ENCODE results near the gene DCUN1D3.

DCUN1D3 gene

DNA sequence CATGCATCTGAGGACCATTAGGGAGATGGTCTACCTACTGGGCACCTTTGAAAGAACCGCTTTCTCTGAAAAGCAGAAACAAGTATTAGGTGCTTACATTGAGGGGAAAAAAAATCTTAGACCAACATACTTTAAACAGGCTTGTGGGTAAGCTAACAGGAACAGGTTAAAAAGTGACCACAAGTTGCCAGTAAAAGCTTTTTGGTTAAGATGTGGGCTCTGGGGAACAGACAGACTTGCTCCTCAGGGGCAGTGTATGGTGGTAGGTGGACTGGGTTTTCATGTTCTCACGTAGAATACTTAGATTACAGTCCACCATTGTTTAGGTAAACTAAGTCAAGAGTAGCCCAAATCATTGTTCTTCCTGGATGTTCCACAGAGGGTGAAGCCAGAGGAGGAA is 52.6 kb downstream of the DCUN1D3 start:
- Histone ChIP-seq H3K9me3 (ENCODE audit: control insufficient read depth, insufficient read depth, low read length) (no peaks in the 10 kb centered on the region), H3K27ac (ENCODE audit: low read depth, low read length) (no peak overlapping the region), H3K9ac (ENCODE audit: low read depth, low read length) (no peak overlapping the region), H3K36me3 (ENCODE audit: control insufficient read depth, insufficient read depth, low read length) (peaks cover 33% of the 10 kb centered on the region), H3K4me3 (ENCODE audit: low read depth, low read length) (no peak overlapping the region), H3K27me3 (ENCODE audit: control insufficient read depth, insufficient read depth, low read length) (no peaks in the 10 kb centered on the region), H3K4me1 (ENCODE audit: control insufficient read depth, insufficient read depth, low read length) (peaks cover 4% of the 10 kb centered on the region; the same call in 1 of the 2 replicates)

DNA sequence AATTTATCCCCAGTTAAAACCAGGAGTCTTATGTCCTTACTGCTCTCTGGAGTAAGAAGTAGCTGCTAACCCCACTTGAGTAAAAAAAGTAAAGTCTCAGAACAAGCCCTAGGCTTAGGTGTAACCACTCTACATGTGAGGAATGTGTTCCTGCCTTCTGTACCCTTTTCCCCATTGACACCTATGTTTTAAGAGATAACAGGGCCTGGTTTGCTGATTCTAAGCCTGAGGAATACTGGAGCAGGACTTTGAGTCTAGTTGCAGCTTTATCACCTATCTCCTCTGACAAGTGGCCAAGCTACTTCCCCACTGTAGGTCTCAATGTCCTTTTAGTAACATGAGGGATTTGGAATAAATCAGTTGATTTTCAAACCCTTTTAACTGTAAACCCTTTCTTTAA is 53.6 kb downstream of the DCUN1D3 start:
- Histone ChIP-seq H3K9me3 (ENCODE audit: control insufficient read depth, insufficient read depth, low read length) (no peaks in the 10 kb centered on the region), H3K4me1 (ENCODE audit: control insufficient read depth, insufficient read depth, low read length) (peaks cover 1% of the 10 kb centered on the region; the same call in 1 of the 2 replicates), H3K4me3 (ENCODE audit: low read depth, low read length) (no peak overlapping the region), H3K27me3 (ENCODE audit: control insufficient read depth, insufficient read depth, low read length) (no peaks in the 10 kb centered on the region), H3K9ac (ENCODE audit: low read depth, low read length) (no peak overlapping the region), H3K36me3 (ENCODE audit: control insufficient read depth, insufficient read depth, low read length) (peaks cover 35% of the 10 kb centered on the region), H3K27ac (ENCODE audit: low read depth, low read length) (no peak overlapping the region)

DNA sequence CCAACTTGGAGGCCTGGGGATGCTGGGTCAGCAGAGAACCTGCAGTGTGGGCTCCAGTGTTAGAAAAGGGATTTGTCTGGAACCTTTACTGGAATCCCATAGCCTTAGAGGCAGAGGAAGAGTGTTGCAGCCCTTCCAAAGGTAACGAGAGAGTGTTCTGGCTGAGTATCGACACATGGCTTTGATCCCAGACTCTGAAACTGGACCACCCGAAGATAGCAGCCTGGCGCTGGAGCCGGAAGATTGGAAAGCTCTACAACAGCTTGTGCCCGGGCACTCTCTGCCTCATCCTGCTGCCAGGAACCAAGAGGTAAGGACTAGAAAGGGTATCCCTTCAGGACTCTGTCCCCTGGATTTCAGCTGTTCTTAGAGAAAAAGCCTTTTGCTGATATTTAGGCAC is 54.1 kb downstream of the DCUN1D3 start:
- Histone ChIP-seq H3K9ac (ENCODE audit: low read depth, low read length) (no peak overlapping the region), H3K4me3 (ENCODE audit: low read depth, low read length) (no peak overlapping the region), H3K27me3 (ENCODE audit: control insufficient read depth, insufficient read depth, low read length) (no peaks in the 10 kb centered on the region), H3K27ac (ENCODE audit: low read depth, low read length) (no peak overlapping the region), H3K36me3 (ENCODE audit: control insufficient read depth, insufficient read depth, low read length) (peaks cover 38% of the 10 kb centered on the region), H3K9me3 (ENCODE audit: control insufficient read depth, insufficient read depth, low read length) (no peaks in the 10 kb centered on the region), H3K4me1 (ENCODE audit: control insufficient read depth, insufficient read depth, low read length) (no peaks in the 10 kb centered on the region)

DNA sequence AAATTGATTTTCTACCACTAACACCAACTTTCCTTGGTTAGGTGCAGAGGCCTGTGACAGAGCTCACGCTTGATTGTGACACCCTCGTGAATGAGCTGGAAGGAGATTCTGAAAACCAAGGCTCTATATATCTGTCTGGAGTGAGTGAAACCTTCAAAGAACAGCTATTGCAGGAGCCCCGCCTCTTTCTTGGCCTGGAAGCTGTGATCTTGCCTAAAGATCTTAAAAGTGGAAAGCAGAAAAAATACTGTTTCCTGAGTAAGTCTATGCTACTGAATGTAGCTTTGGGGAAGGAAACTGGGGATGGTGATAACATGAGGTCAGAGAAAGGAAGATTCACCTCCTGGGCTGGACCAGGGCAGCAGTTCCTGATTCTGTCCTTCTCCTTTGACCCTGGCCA is 55.6 kb downstream of the DCUN1D3 start:
- Histone ChIP-seq H3K36me3 (ENCODE audit: control insufficient read depth, insufficient read depth, low read length) (peaks cover 49% of the 10 kb centered on the region), H3K27me3 (ENCODE audit: control insufficient read depth, insufficient read depth, low read length) (no peaks in the 10 kb centered on the region), H3K4me3 (ENCODE audit: low read depth, low read length) (no peak overlapping the region), H3K27ac (ENCODE audit: low read depth, low read length) (no peak overlapping the region), H3K4me1 (ENCODE audit: control insufficient read depth, insufficient read depth, low read length) (no peaks in the 10 kb centered on the region), H3K9me3 (ENCODE audit: control insufficient read depth, insufficient read depth, low read length) (no peaks in the 10 kb centered on the region), H3K9ac (ENCODE audit: low read depth, low read length) (no peak overlapping the region)

DNA sequence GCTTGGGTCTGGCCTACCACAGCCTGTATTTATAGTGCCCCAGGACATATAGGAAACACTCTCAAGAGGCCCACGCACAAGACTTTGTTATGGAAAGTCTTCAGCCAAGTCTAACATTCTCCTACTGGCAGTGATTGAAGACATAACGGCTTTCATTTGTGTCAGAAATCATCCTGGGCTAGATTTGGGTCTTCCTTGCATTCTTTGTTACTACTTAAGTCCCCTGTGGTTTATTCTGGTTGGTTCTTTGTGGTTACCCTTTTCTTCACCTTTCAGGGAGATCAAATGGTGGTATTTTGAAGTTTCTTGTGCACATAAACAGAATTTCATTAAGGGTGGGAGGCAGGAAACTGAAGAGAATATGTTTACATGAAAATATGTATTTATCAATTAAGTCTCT is 56.1 kb downstream of the DCUN1D3 start:
- Histone ChIP-seq H3K27ac (ENCODE audit: low read depth, low read length) (no peak overlapping the region), H3K36me3 (ENCODE audit: control insufficient read depth, insufficient read depth, low read length) (peaks cover 45% of the 10 kb centered on the region), H3K9ac (ENCODE audit: low read depth, low read length) (no peak overlapping the region), H3K27me3 (ENCODE audit: control insufficient read depth, insufficient read depth, low read length) (no peaks in the 10 kb centered on the region), H3K4me1 (ENCODE audit: control insufficient read depth, insufficient read depth, low read length) (no peaks in the 10 kb centered on the region), H3K9me3 (ENCODE audit: control insufficient read depth, insufficient read depth, low read length) (no peaks in the 10 kb centered on the region), H3K4me3 (ENCODE audit: low read depth, low read length) (no peak overlapping the region)

DNA sequence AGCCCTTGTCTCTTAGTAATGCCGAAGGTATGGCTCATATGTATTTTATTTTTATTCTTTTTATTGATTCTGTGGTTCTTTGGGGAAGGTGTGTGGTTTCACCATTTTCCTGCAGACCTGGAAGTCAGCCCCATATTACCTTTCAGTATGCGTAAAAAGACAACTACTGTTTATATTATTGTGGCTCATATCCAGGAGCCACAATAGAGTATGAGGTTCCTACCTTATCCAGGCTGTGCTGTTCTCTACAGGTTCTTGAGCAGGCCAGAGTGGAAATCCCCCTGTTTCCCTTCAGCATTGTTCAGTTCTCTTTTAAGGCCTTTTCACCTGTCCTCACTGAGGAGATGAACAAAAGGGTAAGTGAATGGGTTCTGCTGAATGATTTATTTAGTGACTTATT is 60.7 kb downstream of the DCUN1D3 start:
- Histone ChIP-seq H3K36me3 (ENCODE audit: control insufficient read depth, insufficient read depth, low read length) (peaks cover 29% of the 10 kb centered on the region), H3K9me3 (ENCODE audit: control insufficient read depth, insufficient read depth, low read length) (0 out of 2 replicates have a peak, but pooled peaks cover 3% of the 10 kb centered on the region), H3K27ac (ENCODE audit: low read depth, low read length) (no peak overlapping the region), H3K4me3 (ENCODE audit: low read depth, low read length) (no peak overlapping the region), H3K4me1 (ENCODE audit: control insufficient read depth, insufficient read depth, low read length) (no peaks in the 10 kb centered on the region), H3K9ac (ENCODE audit: low read depth, low read length) (no peak overlapping the region), H3K27me3 (ENCODE audit: control insufficient read depth, insufficient read depth, low read length) (no peaks in the 10 kb centered on the region)

DNA sequence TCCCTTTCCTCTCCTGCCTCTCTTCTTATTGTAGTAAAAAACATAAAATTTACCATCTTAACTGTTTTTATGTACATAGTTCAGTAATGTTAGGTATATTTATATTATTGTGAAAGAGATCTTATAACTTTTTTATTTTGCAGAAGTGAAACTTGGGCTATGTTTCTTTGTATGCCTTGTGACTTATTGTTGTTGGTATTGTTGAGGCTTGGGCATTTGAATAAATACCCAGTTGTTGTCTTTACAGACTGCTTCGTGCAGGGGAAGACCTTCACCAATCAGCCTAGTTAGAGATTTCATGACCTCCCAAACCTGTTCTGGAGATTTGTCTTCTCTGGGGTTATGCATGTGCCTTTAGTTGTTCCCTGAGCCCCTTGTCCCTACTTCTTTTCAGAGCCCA is 61.9 kb downstream of the DCUN1D3 start:
- Histone ChIP-seq H3K4me3 (ENCODE audit: low read depth, low read length) (no peak overlapping the region), H3K9me3 (ENCODE audit: control insufficient read depth, insufficient read depth, low read length) (0 out of 2 replicates have a peak, but pooled peaks cover 3% of the 10 kb centered on the region), H3K27ac (ENCODE audit: low read depth, low read length) (no peak overlapping the region), H3K9ac (ENCODE audit: low read depth, low read length) (no peak overlapping the region), H3K36me3 (ENCODE audit: control insufficient read depth, insufficient read depth, low read length) (peaks cover 33% of the 10 kb centered on the region), H3K27me3 (ENCODE audit: control insufficient read depth, insufficient read depth, low read length) (no peaks in the 10 kb centered on the region), H3K4me1 (ENCODE audit: control insufficient read depth, insufficient read depth, low read length) (no peaks in the 10 kb centered on the region)

DNA sequence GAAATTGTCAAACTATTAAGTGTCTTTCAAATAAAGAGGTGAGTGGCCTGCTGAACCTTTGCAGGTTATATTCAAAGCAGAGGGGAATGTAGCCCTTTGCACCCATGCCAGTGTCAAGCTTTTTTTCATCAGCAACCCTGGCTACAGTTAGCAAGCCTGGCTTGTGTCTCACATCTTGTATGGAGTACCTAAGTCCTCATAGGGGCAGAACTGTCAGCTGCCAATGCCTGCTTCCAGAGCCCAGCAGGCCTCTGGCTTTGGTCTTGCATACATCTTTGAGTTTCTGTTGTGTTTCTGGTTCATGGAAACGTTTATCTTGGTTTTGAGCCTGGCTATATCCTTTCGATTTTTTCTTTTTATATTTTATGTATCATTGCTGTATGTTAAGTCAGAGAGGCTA is 67.1 kb downstream of the DCUN1D3 start:
- Histone ChIP-seq H3K4me3 (ENCODE audit: low read depth, low read length) (no peak overlapping the region), H3K9ac (ENCODE audit: low read depth, low read length) (no peak overlapping the region), H3K27me3 (ENCODE audit: control insufficient read depth, insufficient read depth, low read length) (no peaks in the 10 kb centered on the region), H3K9me3 (ENCODE audit: control insufficient read depth, insufficient read depth, low read length) (0 out of 2 replicates have a peak, but pooled peaks cover 3% of the 10 kb centered on the region), H3K27ac (ENCODE audit: low read depth, low read length) (no peak overlapping the region), H3K4me1 (ENCODE audit: control insufficient read depth, insufficient read depth, low read length) (no peaks in the 10 kb centered on the region), H3K36me3 (ENCODE audit: control insufficient read depth, insufficient read depth, low read length) (peaks cover 42% of the 10 kb centered on the region)

DNA sequence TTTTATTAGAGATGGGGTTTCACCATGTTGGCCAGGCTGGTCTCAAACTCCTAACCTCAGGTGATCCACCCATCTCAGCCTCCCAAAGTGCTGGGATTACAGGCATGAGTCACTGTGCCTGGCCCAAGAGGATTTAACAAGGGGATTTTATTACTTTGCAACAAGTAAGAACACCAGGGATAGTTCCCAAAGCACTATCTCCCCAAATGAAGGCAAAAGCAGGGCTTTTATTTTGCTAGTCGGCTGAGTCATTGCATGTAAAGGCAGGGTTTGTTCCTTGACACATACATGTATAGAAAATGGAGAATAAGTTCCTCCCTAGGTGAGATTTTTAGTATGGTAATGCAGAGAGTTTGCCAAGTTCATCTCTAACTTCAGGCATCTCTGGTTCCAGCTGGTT is 69.8 kb downstream of the DCUN1D3 start:
- Histone ChIP-seq H3K27me3 (ENCODE audit: control insufficient read depth, insufficient read depth, low read length) (no peaks in the 10 kb centered on the region), H3K4me1 (ENCODE audit: control insufficient read depth, insufficient read depth, low read length) (no peaks in the 10 kb centered on the region), H3K4me3 (ENCODE audit: low read depth, low read length) (no peak overlapping the region), H3K9ac (ENCODE audit: low read depth, low read length) (no peak overlapping the region), H3K9me3 (ENCODE audit: control insufficient read depth, insufficient read depth, low read length) (no peaks in the 10 kb centered on the region), H3K27ac (ENCODE audit: low read depth, low read length) (no peak overlapping the region), H3K36me3 (ENCODE audit: control insufficient read depth, insufficient read depth, low read length) (peaks cover 60% of the 10 kb centered on the region)

DNA sequence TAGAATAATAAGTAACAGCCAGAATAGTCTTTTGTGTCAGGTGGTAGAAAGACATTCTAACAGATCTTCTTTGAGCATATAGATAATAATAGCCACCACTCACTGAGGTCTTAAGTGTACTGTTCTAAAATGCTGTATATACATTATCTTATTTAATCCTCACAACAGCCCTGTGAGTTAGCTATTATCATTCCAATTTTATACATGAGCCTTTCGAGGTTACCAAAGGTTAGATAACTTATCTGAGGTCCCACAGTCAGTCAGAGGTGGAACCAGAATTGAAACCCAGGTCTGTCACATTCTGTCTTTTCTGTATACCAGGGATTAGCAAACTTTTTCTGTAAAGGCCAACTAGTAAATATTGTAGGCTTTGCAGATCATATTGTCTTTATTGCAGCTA is 70.6 kb downstream of the DCUN1D3 start:
- Histone ChIP-seq H3K9me3 (ENCODE audit: control insufficient read depth, insufficient read depth, low read length) (no peaks in the 10 kb centered on the region), H3K4me1 (ENCODE audit: control insufficient read depth, insufficient read depth, low read length) (no peaks in the 10 kb centered on the region), H3K9ac (ENCODE audit: low read depth, low read length) (no peak overlapping the region), H3K4me3 (ENCODE audit: low read depth, low read length) (no peak overlapping the region), H3K27ac (ENCODE audit: low read depth, low read length) (no peak overlapping the region), H3K36me3 (ENCODE audit: control insufficient read depth, insufficient read depth, low read length) (peaks cover 65% of the 10 kb centered on the region), H3K27me3 (ENCODE audit: control insufficient read depth, insufficient read depth, low read length) (no peaks in the 10 kb centered on the region)

DNA sequence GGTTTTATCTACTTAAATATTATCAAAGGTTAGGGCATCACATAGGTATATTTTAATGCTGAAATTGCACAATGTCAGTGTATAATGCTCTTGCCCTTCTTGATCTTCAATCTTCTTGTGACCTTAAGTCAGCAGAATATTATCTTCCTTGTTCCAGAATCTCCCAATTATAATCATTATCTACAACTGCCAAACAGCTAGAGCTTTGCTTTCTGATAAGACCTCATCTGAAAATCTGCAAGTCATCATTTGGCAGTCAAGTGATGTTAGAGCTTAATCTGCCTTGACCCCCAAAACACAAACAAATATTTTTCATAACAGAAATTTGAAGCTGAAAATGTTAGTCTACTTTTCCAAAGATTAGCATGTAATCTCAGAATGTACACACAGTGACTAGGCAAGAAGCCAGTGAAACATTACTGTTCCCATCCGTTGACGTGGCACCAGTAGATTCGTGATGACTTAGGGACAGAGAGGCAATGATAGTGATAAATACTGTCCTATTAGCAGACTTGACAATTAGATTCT is 74.1 kb downstream of the DCUN1D3 start:
- Histone ChIP-seq H3K4me3 (ENCODE audit: low read depth, low read length) (no peak overlapping the region), H3K27ac (ENCODE audit: low read depth, low read length) (no peak overlapping the region), H3K4me1 (ENCODE audit: control insufficient read depth, insufficient read depth, low read length) (no peaks in the 10 kb centered on the region), H3K27me3 (ENCODE audit: control insufficient read depth, insufficient read depth, low read length) (no peaks in the 10 kb centered on the region), H3K36me3 (ENCODE audit: control insufficient read depth, insufficient read depth, low read length) (peaks cover 66% of the 10 kb centered on the region), H3K9me3 (ENCODE audit: control insufficient read depth, insufficient read depth, low read length) (no peaks in the 10 kb centered on the region), H3K9ac (ENCODE audit: low read depth, low read length) (no peak overlapping the region)
